Ovary (tissue), 3 donors: ENCODE results near the gene SLU7.

Source experiments
- CTCF ChIP-seq, 3 donors: fragments of 450-650 bp in 2 of 3; fragments of 200-600 bp in 1 of 3; IDR thresholded peaks; one replicate each; pipeline versions ENCODE4 v1.5.1 to v1.8.0; 2016 to 2022; ENCODE audit warnings: antibody characterized with exemption in 3 of 3, mild to moderate bottlenecking in 1 of 3
- POLR2A ChIP-seq: fragments of 450-650 bp; IDR thresholded peaks from one replicate; pipeline ENCODE4 v1.6.1; 2017; ENCODE audit warnings: antibody characterized with exemption, mild to moderate bottlenecking, moderate library complexity
- donor health status: DM: no; HTN: no; CAD: no.

- TF ChIP-seq CTCF (IDR thresholded peaks at IDR 0.05) = no peak
- no peak for TF ChIP-seq POLR2A
These were observed 20.1 kb downstream of the SLU7 start for GRCh38 chr5:160398806-160399205.
